Measurements from ENCODE around the gene RABL2B. TPM values are rescaled to one million over a fixed set of nuclear protein-coding genes. Genes with fewer than 3 reads are reported as not detected.

RABL2B gene
- polyA plus RNA-seq, 3 donors = 8.8 to 48.8 (median 11.7) TPM

DNA sequence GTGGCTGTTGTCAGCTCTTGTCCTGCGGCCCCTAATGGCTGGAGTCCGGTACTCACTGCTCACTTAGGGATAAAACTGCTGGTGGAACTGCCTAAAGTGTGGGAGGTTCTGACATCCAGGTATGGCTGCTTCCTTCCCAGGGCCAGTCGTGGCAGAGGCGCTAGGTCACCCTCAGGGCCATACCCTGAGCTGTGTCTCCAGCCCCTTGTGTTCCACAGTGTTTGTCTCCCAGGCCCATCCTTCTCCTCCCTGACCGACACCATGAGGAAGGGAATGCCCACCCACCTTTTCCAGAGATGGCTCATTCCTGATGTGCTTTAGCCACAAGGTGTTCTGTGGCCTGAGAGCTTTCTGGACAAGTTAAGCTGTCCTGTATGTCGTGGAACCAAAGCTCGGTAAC is 57.8 kb downstream of the RABL2B start:
- H3K9me3 ChIP-seq (replicated peaks in 1 of 2; ENCODE audit: control insufficient read depth in 1 of 2, insufficient read depth in 1 of 2, low read length in 2 of 2) = peaks cover 0 to 9% of the 10 kb centered on the region in 2 donors
- H3K9me3 Mint-ChIP-seq = peaks cover 0 to 15% (median 0%) of the 10 kb centered on the region in 7 donors
- no peak overlapping the region for H3K9ac ChIP-seq (ENCODE audit: insufficient read depth, low read length, poor library complexity, severe bottlenecking)
- H3K27ac ChIP-seq (ENCODE audit: low read depth in 1 of 2, low read length in 2 of 2) = no peak overlapping the region
- no peak overlapping the region for H3K4me2 ChIP-seq (replicated peaks; ENCODE audit: extremely low read depth, low read length, poor library complexity, severe bottlenecking)
- 94% methylated on average over 7 of the region's 7 CpGs for WGBS (ENCODE audit: insufficient coverage)
- H3K4me3 ChIP-seq (replicated peaks in 1 of 3; ENCODE audit: low read depth in 2 of 3, low read length in 3 of 3) = no peak overlapping the region
- TF ChIP-seq, protein P1, sequence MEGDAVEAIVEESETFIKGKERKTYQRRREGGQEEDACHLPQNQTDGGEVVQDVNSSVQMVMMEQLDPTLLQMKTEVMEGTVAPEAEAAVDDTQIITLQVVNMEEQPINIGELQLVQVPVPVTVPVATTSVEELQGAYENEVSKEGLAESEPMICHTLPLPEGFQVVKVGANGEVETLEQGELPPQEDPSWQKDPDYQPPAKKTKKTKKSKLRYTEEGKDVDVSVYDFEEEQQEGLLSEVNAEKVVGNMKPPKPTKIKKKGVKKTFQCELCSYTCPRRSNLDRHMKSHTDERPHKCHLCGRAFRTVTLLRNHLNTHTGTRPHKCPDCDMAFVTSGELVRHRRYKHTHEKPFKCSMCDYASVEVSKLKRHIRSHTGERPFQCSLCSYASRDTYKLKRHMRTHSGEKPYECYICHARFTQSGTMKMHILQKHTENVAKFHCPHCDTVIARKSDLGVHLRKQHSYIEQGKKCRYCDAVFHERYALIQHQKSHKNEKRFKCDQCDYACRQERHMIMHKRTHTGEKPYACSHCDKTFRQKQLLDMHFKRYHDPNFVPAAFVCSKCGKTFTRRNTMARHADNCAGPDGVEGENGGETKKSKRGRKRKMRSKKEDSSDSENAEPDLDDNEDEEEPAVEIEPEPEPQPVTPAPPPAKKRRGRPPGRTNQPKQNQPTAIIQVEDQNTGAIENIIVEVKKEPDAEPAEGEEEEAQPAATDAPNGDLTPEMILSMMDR (IDR thresholded peaks at IDR 0.05) = no peak
- no peaks in the 10 kb centered on the region for H3K36me3 Mint-ChIP-seq
- H3K4me1 ChIP-seq (ENCODE audit: control insufficient read depth in 1 of 2, insufficient read depth in 2 of 2, low read length in 2 of 2) = no peaks in the 10 kb centered on the region
- H3K27ac Mint-ChIP-seq = no peak overlapping the region
- H3K4me3 Mint-ChIP-seq = no peak overlapping the region
- no peaks in the 10 kb centered on the region for H3K79me2 ChIP-seq (ENCODE audit: insufficient read depth, low read length)
- H4K20me1 ChIP-seq (ENCODE audit: insufficient read depth, low read length) = no peaks in the 10 kb centered on the region
- no peaks in the 10 kb centered on the region for H3K36me3 ChIP-seq (replicated peaks in 1 of 2; ENCODE audit: control insufficient read depth in 1 of 2, insufficient read depth in 2 of 2, low read length in 2 of 2)
- peaks cover 0 to 7% (median 0%) of the 10 kb centered on the region in 3 donors for H3K27me3 Mint-ChIP-seq (ENCODE audit: low read depth in 3 of 3)
- H2AFZ ChIP-seq (ENCODE audit: insufficient read depth, low read depth, low read length, poor library complexity, severe bottlenecking) = no peak overlapping the region
- DNase-seq = no peak
- H3K27me3 ChIP-seq (ENCODE audit: control insufficient read depth in 2 of 2, insufficient read depth in 2 of 2, low read length in 2 of 2) = no peaks in the 10 kb centered on the region
- intact Hi-C loops (cut with micrococcal nuclease) = no loop called here
- H3K4me1 Mint-ChIP-seq = no peaks in the 10 kb centered on the region

DNA sequence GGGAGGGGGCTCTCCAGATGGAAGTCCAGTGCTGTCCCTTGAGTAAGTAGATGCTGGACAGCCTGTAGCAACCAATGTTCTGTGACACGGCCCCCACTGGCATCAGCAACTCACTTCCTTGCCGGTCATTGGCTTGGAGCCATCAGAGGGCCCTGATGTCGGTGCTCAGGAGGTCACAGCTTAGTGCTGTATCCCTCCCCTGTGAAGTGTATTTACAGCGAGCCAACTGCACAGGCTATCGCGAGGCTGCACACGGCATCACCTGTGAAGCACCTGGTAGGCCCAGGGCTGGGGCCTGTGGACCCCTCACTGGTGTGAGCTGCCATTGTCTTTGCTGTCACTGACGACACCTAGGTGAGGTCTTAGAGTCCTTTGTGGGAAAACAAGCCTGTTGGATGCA is 58.8 kb downstream of the RABL2B start:
- Histone ChIP-seq H3K9me3 (replicated peaks in 1 of 2; ENCODE audit: control insufficient read depth in 1 of 2, insufficient read depth in 1 of 2, low read length in 2 of 2) (peaks cover 0 to 9% of the 10 kb centered on the region in 2 donors), H3K9ac (ENCODE audit: insufficient read depth, low read length, poor library complexity, severe bottlenecking) (no peak overlapping the region), H3K4me1 (ENCODE audit: control insufficient read depth in 1 of 2, insufficient read depth in 2 of 2, low read length in 2 of 2) (no peaks in the 10 kb centered on the region), H3K4me2 (replicated peaks; ENCODE audit: extremely low read depth, low read length, poor library complexity, severe bottlenecking) (no peak overlapping the region), H3K27me3 (ENCODE audit: control insufficient read depth in 2 of 2, insufficient read depth in 2 of 2, low read length in 2 of 2) (no peaks in the 10 kb centered on the region), H3K79me2 (ENCODE audit: insufficient read depth, low read length) (no peaks in the 10 kb centered on the region), H3K36me3 (replicated peaks in 1 of 2; ENCODE audit: control insufficient read depth in 1 of 2, insufficient read depth in 2 of 2, low read length in 2 of 2) (no peaks in the 10 kb centered on the region), H3K4me3 (replicated peaks in 1 of 3; ENCODE audit: low read depth in 2 of 3, low read length in 3 of 3) (no peak overlapping the region), H3K27ac (ENCODE audit: low read depth in 1 of 2, low read length in 2 of 2) (no peak overlapping the region), H4K20me1 (ENCODE audit: insufficient read depth, low read length) (no peaks in the 10 kb centered on the region), H2AFZ (ENCODE audit: insufficient read depth, low read depth, low read length, poor library complexity, severe bottlenecking) (no peak overlapping the region)
- no peak overlapping the region for H3K4me3 Mint-ChIP-seq
- peaks cover 0 to 5% (median 0%) of the 10 kb centered on the region in 3 donors for H3K27me3 Mint-ChIP-seq (ENCODE audit: low read depth in 3 of 3)
- no peak for DNase-seq
- peaks cover 0 to 15% (median 1%) of the 10 kb centered on the region in 7 donors for H3K9me3 Mint-ChIP-seq
- H3K4me1 Mint-ChIP-seq = no peaks in the 10 kb centered on the region
- TF ChIP-seq, protein P1 (IDR thresholded peaks at IDR 0.05) = no peak
- intact Hi-C loops (cut with micrococcal nuclease) = no loop called here
- H3K36me3 Mint-ChIP-seq = no peaks in the 10 kb centered on the region
- H3K27ac Mint-ChIP-seq = no peak overlapping the region
- WGBS (ENCODE audit: insufficient coverage) = 91% methylated on average over 8 of the region's 8 CpGs

Measured in CD14-positive monocyte (primary cell).